GM19193 (cell line): ENCODE measurements around the gene DAPP1.
A peak's percentile ranks its signal among the peaks of the same experiment; 100 is the strongest.

Experiments used
- POLR2A ChIP-seq: IDR thresholded peaks from 4 replicates; pipeline ENCODE4 v1.6.1; 2011; ENCODE audit not compliant: insufficient read depth, insufficient read length; ENCODE audit errors: extremely low read depth

The DAPP1 gene

GRCh38 chr4:99816545-99817308 lies at the start of gene DAPP1:
Gene DAPP1 (plus strand): TSS chr4:99816827. CDS start chr4:99816914, 87 bp downstream.
- peak; percentile 95 for TF ChIP-seq POLR2A

GRCh38 chr4:99783940-99784339 lies 32.7 kb upstream of the DAPP1 start:
- TF ChIP-seq POLR2A: no peak

- no peak for TF ChIP-seq POLR2A
Measured at GRCh38 chr4:99784842-99785241, 31.8 kb upstream of the DAPP1 start.

- TF ChIP-seq POLR2A: no peak
Measured at GRCh38 chr4:99790796-99791617, 25.6 kb upstream of the DAPP1 start.

- no peak for TF ChIP-seq POLR2A
Measured at GRCh38 chr4:99800332-99801004, 16.2 kb upstream of the DAPP1 start.

GRCh38 chr4:99801005-99801699 lies 15.5 kb upstream of the DAPP1 start:
- TF ChIP-seq POLR2A: no peak

- no peak for TF ChIP-seq POLR2A
Measured at GRCh38 chr4:99803566-99804101, 13.0 kb upstream of the DAPP1 start.

GRCh38 chr4:99806545-99806944 lies 10.1 kb upstream of the DAPP1 start:
- TF ChIP-seq POLR2A: no peak

- no peak for TF ChIP-seq POLR2A
Measured at GRCh38 chr4:99807666-99808065, 9.0 kb upstream of the DAPP1 start.

GRCh38 chr4:99808260-99808857 lies 8.3 kb upstream of the DAPP1 start:
- TF ChIP-seq POLR2A: no peak

GRCh38 chr4:99809326-99809725 lies 7.3 kb upstream of the DAPP1 start:
- TF ChIP-seq POLR2A: no peak

- TF ChIP-seq POLR2A: no peak
Measured at GRCh38 chr4:99810536-99810935, 6.1 kb upstream of the DAPP1 start.

GRCh38 chr4:99811117-99811516 lies 5.5 kb upstream of the DAPP1 start:
- no peak for TF ChIP-seq POLR2A

- no peak for TF ChIP-seq POLR2A
Measured at GRCh38 chr4:99811850-99812249, 4.8 kb upstream of the DAPP1 start.
